DOHH2 (cell line): Measurements from ENCODE around the gene SNRPA.

Experiments used
- H3F3A ChIP-seq: fragments of 200-600 bp; sonication (generic), shearing (Covaris generic); 2 replicates; pipeline ENCODE4 v1.6.0; 2016; ENCODE audit warnings: antibody characterized with exemption, mild to moderate bottlenecking; ENCODE audit not compliant: control insufficient read depth, insufficient read depth
- H3K27ac ChIP-seq: fragments of 200-600 bp; sonication (generic); 2 replicates; pipeline ENCODE4 v1.5.1; 2014; ENCODE audit warnings: low read depth, mild to moderate bottlenecking, low read length, moderate library complexity
- H3K27me3 ChIP-seq: fragments of 200-600 bp; sonication (generic); 2 replicates; pipeline ENCODE4 v1.6.1; 2014; ENCODE audit warnings: mild to moderate bottlenecking, low read length, mixed read lengths; ENCODE audit not compliant: control insufficient read depth
- H3K36me3 ChIP-seq: fragments of 200-600 bp; sonication (generic); 2 replicates; pipeline ENCODE4 v1.6.1; 2014; ENCODE audit warnings: mild to moderate bottlenecking, low read length, moderate library complexity, mixed read lengths; ENCODE audit not compliant: control insufficient read depth
- H3K4me1 ChIP-seq: fragments of 200-600 bp; sonication (generic); 2 replicates; pipeline ENCODE4 v1.6.1; 2014; ENCODE audit warnings: mild to moderate bottlenecking, low read length, mixed read lengths; ENCODE audit not compliant: control insufficient read depth
- H3K4me2 ChIP-seq: fragments of 200-600 bp; sonication (generic); 2 replicates; pipeline ENCODE4 v1.6.0; 2014; ENCODE audit warnings: mild to moderate bottlenecking, low read length, moderate library complexity
- H3K4me3 ChIP-seq: fragments of 200-600 bp; sonication (generic); 2 replicates; pipeline ENCODE4 v1.5.1; 2014; ENCODE audit warnings: mild to moderate bottlenecking, low read length, mixed read lengths
- H3K79me2 ChIP-seq: fragments of 200-600 bp; sonication (generic); 2 replicates; pipeline ENCODE4 v1.6.1; 2014; ENCODE audit warnings: mild to moderate bottlenecking, low read length, mixed read lengths; ENCODE audit not compliant: control insufficient read depth
- H3K9me2 ChIP-seq: fragments of 200-600 bp; sonication (generic); replicated peaks from 2 replicates; pipeline ENCODE4 v1.6.1; 2014; ENCODE audit warnings: mild to moderate bottlenecking, low read length, mixed read lengths; ENCODE audit not compliant: control insufficient read depth
- H3K9me3 ChIP-seq: fragments of 200-600 bp; sonication (generic); 2 replicates; pipeline ENCODE4 v1.6.1; 2014; ENCODE audit warnings: antibody characterized with exemption, low read length, mixed read lengths; ENCODE audit not compliant: control insufficient read depth, insufficient read depth
- H4K20me1 ChIP-seq: fragments of 200-600 bp; sonication (generic); 2 replicates; pipeline ENCODE4 v1.6.0; 2014; ENCODE audit warnings: low read depth, mild to moderate bottlenecking, antibody characterized with exemption, low read length, moderate library complexity; ENCODE audit not compliant: control insufficient read depth, insufficient read depth
- CTCF ChIP-seq: fragments of 200-600 bp; sonication (generic); IDR thresholded peaks from one replicate; pipeline ENCODE4 v1.5.1; 2014; ENCODE audit warnings: antibody characterized with exemption, mild to moderate bottlenecking, low read depth, low read length; ENCODE audit not compliant: poor library complexity, severe bottlenecking
- EZH2phosphoT487 ChIP-seq: fragments of 200-600 bp; sonication (generic); IDR thresholded peaks from 2 replicates; pipeline ENCODE4 v1.6.1; 2017; ENCODE audit warnings: borderline replicate concordance, mild to moderate bottlenecking, antibody characterized with exemption, low read length, moderate library complexity, mixed read lengths

SNRPA gene

DNA sequence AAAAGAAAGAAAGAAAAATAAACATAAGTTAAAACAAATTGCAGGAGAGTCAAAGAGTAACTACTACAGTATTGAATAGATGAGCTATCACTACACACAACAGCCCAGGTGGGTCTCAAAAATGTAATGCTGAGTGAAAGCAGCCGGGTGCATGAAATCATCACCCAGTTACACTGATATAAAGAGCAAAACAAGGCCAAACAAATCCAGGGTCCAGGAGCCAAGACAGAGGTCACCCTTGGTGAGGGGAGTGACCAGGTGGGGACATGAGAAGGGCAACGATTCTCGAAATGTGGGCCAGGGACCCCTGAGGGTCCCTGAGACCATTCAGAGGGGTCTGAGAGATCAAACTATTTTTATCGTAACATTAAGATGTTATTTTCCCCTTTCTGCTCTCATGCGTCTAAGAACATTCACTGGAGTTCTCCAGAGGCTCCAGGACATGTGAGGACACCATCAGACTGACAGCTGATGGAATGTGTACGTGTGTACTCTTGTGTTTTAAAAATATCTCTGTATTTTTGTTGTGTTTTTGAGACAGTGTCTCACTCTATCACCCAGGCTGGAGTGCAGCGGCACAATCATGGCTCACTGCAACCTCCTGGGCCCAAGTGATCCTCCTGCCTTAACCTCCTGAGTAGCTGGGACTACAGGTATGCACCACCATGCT is 44.9 kb upstream of the SNRPA start:
- H3K27me3 ChIP-seq, result no peaks in the 10 kb centered on the region
- H3K4me1 ChIP-seq, result no peaks in the 10 kb centered on the region
- no peaks in the 10 kb centered on the region for H3K9me2 ChIP-seq
- no peaks in the 10 kb centered on the region for H3K79me2 ChIP-seq
- H4K20me1 ChIP-seq, result no peaks in the 10 kb centered on the region
- H3K9me3 ChIP-seq, result no peaks in the 10 kb centered on the region
- no peaks in the 10 kb centered on the region; the same call in 1 of the 2 replicates for H3F3A ChIP-seq
- peaks cover 31% of the 10 kb centered on the region for H3K36me3 ChIP-seq
- no peak overlapping the region for H3K4me3 ChIP-seq
- TF ChIP-seq CTCF (no peak), EZH2phosphoT487 (no peak)
- no peak overlapping the region for H3K27ac ChIP-seq
- no peak overlapping the region for H3K4me2 ChIP-seq

DNA sequence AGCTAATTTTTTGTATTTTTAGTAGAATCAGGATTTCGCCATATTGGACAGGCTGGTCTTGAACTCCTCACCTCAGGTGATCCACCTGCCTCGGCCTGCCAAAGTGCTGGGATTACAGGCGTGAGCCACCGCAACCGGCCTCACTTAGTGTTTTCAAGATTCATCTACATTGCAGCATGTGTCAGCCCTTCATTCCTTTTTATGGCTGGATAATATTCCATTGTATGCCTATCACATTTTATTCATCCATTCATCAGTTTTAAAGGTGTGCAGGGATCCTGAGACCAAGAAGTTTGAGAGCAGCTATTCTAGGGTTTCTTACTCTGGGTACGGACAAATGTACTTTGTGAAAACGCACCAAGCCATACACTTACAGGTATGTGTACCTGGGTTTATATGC is 43.4 kb upstream of the SNRPA start:
- Histone ChIP-seq H3K4me2 (no peak overlapping the region), H4K20me1 (no peaks in the 10 kb centered on the region), H3K9me3 (no peaks in the 10 kb centered on the region), H3K27me3 (no peaks in the 10 kb centered on the region), H3K4me1 (no peaks in the 10 kb centered on the region), H3K4me3 (no peak overlapping the region), H3K9me2 (no peaks in the 10 kb centered on the region), H3K79me2 (no peaks in the 10 kb centered on the region), H3K36me3 (peaks cover 26% of the 10 kb centered on the region), H3K27ac (no peak overlapping the region), H3F3A (no peaks in the 10 kb centered on the region; the same call in 1 of the 2 replicates)
- no peak for TF ChIP-seq CTCF
- no peak for TF ChIP-seq EZH2phosphoT487

DNA sequence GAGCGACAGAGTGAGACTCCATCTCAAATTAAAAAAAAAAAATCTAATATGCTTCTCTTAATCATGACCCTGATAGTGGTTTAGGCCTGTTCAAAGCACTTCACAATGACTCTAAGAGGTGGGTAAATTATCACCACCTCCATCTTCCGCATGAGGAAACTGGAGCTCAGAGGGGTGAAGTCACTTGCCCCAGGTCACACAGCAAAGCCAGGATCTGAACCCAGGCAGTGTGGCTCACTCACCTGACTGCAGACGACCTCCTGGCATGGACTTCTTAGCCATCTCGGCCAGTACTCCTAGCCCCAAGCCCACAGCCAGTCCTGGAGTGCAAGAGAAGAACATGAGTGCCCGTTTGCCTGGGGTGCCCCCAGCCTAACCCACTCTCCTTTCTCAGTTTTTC is 41.2 kb upstream of the SNRPA start:
- Histone ChIP-seq H3K27ac (no peak overlapping the region), H3K79me2 (peaks cover 4% of the 10 kb centered on the region), H4K20me1 (no peaks in the 10 kb centered on the region), H3F3A (no peaks in the 10 kb centered on the region; the same call in 1 of the 2 replicates), H3K9me3 (no peaks in the 10 kb centered on the region), H3K4me2 (no peak overlapping the region), H3K36me3 (peaks cover 23% of the 10 kb centered on the region), H3K9me2 (no peaks in the 10 kb centered on the region), H3K4me3 (no peak overlapping the region), H3K4me1 (peaks cover 5% of the 10 kb centered on the region), H3K27me3 (no peaks in the 10 kb centered on the region)
- TF ChIP-seq EZH2phosphoT487, result no peak
- TF ChIP-seq CTCF, result no peak
